Kidney tubule cell (primary cell): ENCODE measurements around the gene WBP2.

ENCODE experiments used
- DNase-seq: peaks from one replicate; pipeline ENCODE4 v3.0.0-alpha.2; 2018; ENCODE audit warnings: low spot score

WBP2 gene

DNA sequence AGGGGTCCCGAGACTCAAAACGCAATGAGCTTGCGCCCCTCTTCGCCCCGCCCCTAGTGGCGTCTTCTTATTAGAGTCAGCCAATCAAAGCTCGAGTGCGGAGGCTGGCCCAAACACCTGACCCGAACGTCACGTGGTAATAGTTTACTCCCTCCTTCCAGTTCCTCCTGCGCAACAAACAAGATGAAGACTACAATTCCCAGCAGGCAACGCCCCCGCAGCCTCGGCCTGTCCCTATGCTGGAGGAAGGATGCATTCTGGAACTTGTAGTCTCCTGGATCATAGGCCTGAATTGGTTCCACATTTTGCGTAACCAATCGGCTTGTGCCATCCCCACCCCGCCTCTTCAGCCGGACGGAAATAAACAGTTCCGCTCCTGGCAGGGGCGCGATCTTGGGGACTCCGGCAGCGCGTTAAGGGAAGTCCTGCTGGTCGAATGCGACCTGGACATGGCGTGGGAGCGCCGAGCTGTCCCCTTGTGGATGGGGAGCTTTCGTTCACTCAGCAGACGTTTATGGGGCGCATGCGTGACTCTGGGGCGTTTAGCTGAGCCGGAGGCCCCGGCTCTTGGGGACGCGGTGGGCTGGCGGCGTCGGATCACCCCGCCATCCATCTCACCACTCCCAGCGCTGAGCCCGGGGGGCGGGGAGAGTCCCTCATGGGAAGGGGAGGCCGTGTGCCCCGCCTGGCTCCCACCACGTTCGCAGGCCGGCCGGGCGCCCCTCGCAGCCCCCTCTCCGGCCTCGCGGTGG, at the start of gene WBP2:
Gene WBP2, minus strand, starts transcription at position 26 of the 752 bp plus-strand sequence. CDS start 38 bp downstream, outside the sequence.
- DNase-seq, result peak; percentile 100

DNA sequence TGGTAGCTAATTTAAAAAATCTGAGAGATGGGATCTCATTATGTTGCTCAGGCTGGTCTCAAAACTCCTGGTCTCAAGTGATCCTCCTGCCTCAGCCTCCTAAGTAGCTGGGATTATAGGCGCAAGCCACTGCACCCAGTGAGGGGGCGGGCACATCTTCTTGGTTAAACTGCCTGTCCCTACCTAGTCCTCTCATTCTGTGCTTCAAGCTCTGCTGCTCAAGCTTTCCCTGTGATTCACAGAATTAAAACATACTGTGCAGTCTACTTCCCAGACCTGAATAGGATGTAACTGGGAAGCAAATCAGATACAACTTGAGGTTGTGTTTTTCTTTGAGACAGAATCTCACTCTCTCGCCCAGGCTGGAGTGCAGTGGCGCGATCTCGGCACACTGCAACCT, 47.3 kb upstream of the WBP2 start:
- peak; percentile 83 for DNase-seq

- DNase-seq, result no peak
Observed at GRCh38 chr17:75901727-75902126, 46.6 kb upstream of the WBP2 start.

- no peak for DNase-seq
Observed at GRCh38 chr17:75900691-75901533, 45.8 kb upstream of the WBP2 start.

- DNase-seq, result no peak
Observed at GRCh38 chr17:75899767-75900468, 44.8 kb upstream of the WBP2 start.

DNA sequence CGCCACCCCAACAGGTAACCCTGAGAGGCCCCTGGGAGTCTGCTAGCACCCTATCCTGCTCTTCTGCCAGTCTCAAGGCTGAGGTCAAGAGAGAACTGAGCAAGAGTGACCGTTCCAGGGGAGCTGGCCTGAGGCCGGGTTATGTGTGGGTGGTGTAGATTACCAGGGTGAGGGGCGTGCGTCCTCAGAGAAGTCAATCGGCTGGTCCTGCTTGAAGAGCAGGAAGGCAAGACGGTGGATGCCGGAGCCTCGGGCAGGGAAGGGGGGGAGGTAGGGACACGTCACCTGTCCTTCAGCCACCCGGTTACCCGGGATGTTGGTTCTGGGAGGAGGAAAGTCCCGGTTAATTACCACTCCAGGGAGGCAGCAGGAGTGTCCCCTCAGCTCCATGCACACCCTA, 44.2 kb upstream of the WBP2 start:
- no peak for DNase-seq

- DNase-seq, result no peak
Observed at GRCh38 chr17:75898791-75899190, 43.7 kb upstream of the WBP2 start.

GRCh38 chr17:75898065-75898464, 42.9 kb upstream of the WBP2 start:
- DNase-seq, result no peak

GRCh38 chr17:75897160-75898019, 42.3 kb upstream of the WBP2 start:
- no peak for DNase-seq

DNA sequence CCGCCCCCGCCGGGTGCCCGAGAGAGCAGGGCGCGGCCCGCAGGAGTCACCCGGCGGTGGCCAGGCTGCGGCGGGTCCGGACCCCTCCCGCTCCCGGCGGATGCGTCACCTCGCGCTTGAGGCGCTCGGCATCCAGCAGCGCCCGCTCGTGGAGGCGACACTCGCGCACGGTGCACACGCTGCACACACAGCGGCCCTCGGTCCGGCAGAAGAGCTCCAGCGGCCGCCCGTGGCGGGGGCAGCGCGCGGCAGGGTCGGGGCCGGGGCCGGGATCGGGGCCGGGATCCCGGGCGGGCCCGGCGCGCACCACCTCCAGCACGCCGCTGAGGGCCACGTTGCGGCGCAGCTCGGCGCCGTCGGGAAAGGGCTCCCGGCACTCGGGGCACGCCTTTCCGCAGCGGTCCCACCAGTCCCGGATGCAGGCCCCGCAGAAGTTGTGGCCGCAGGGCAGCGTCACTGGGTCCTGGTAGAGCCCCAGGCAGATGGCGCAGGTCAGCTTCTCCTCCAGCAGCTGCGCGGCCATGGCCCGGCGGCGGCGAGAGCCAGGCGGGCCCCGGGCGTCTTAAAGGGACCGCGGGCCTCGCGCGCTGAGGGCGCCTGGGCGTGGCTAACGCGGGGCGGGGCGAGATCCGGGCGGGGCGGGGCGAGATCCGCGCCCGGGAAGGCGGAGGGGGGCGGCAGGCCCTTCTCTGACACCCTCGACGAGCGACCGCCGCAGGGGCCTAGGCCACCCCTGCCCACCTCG, 41.5 kb upstream of the WBP2 start, which contains the start of gene TRIM65:
Gene TRIM65, minus strand, starts transcription at position 537 of the 745 bp plus-strand sequence. Its CDS starts 14 bp downstream, at position 523.
- peak; percentile 87 for DNase-seq

GRCh38 chr17:75895370-75896155, 40.4 kb upstream of the WBP2 start:
- peak; percentile 30 for DNase-seq

DNA sequence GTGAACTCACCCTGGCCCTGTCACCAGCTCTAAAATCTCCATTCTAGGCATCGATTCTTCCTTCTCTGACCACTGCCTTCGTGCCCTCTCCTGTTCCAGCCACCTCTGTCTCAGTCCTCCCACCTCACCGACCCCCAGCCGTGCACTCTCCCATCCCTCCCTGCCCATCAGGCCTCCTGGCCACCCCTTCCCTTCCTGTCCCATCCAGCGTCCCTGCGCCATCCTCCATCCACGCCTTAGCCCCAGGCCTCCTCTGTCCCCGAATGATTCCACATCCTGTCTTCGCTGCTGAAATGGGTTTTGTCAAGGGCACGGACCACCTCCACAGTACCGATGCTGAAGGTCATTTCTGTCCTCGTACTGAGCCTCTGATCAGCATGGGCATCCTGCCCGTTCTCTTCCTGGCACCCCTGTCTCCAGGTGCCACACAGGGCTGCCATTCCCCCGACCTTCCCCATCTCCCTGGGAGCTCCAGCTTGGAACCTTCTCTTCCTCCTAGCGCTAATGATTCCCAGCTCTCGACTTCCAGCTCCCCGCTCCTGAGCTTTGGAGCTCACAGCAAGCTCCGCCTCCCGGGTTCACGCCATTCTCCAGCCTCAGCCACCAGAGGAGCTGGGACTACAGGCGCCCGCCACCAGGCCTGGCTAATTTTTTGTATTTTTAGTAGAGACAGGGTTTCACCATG, 39.1 kb upstream of the WBP2 start:
- no peak for DNase-seq

DNA sequence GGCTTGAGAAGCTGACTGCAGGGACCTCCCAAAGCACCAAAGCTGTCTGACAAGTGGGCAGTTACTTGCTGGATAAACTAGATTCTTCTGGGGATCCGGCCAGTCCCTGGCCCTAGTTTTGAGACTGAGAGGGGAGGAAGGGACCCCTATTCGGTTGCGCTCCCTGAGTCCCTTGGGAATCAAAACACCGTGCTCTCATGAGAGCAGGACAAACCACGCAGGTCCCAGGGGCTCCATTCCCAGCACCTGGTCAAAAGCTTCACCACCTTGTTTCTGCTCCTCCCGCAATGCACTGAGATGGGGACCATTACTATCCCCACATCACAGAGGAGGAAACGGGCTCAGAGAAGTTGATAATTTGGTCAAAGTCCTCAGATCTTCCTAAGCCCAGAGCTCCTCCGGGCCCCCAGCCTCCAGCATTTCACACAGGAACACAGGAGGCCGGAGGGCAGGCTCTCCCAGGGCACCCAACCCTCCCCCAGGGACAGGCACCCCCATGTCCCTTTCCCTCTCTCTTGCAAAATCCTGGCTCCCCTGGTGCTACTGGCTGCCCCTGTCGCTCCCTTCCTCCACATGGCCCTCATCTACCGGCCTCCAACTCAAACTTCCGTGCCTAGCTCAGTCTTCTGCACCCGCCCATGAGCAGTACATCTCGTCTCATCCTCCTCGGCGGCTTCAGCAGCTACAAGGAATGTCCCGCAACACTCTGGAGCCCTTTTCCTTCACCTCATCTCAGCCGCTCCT, 38.3 kb upstream of the WBP2 start:
- no peak for DNase-seq

- DNase-seq, result no peak
Observed at GRCh38 chr17:75892556-75893224, 37.6 kb upstream of the WBP2 start.

DNA sequence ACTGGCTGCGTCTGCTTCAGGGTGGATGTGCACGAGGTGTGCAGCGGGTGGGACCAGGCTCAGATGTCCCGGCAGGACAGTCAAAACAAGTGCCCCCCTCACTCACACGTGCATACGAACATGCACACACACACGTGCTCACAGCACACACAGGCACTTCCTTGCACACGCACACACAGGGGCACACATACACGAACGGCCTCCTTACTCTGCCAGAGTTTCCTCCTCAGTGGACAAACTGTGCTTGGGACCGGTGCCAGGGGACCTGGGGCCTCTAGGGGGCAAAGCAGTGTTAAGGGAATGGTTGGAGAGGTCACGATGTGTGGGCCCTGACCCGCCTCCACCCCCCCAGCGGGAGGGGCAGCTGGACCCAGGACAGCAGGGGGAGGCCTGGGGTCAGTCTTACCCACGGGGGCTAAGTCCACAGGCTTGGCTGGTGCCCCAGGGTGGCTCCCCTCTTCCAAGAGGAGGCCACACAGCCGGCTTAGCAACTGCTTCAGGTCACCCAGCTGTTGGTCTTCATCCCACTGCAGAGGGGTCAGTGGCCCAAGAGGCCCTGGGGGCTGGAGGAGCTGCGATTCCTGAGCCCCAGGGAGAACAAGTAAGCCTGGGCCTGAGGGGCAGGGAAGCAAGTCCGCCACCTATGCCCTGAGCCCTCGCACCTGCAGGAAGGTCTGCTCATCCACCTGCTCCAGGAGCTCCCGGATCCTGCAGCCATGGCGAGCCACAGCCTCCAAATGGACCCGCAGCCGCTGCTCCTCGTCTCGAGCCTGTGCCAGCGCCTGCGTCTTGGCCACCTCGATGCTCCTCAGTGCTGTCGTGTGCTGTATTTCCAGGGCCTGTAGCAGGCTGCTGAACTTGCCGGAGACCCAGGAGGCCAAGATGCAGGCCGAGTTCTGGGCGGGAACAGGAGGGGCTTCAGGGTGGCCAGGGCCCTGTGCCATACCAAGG, 36.7 kb upstream of the WBP2 start:
- no peak for DNase-seq

DNA sequence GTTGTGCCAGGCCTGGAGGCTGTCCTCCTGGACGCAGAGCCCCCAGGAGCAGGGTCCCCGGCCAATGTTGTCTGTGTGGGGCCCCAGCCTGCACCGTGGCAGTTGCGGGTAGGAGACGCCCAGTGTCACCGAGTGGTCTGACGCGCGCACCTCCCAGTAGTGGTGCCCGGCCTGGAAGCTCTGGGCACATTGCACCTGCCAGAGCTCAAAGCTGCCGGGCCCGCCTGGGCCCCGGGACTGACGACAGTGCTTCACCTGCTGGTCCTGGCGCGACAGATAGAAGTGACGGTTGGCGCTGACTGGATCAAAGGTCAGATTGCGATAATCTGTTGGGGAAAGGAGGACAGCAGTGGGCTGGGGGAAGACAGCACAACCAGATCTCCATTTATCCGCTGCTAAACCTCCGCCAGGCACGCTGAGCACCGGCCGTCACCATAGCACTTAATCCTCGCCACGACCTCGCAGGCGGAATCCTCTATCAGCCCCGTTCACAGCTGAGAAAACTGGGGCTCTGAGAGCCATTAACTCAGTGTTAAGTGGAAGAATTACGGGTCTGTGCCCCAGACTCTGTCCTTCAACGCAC, 36.0 kb upstream of the WBP2 start:
- DNase-seq, result no peak

GRCh38 chr17:75889454-75889853, 34.3 kb upstream of the WBP2 start:
- peak; percentile 31 for DNase-seq
